G401.6 (cell line): ENCODE data around the gene MICU1.
"Not testable (repeated sequence)": the region's sequence is repeated elsewhere in the genome, so short reads cannot be mapped to it uniquely, and the experiment has no call there.

Source experiments
- FAIRE-seq: peaks from 2 replicates; lab custom pipeline; 2012; peaks lifted over from hg19 to GRCh38; lab: Jason Lieb, UNC

The MICU1 gene

GRCh38 chr10:72326665-72327603, 298.9 kb downstream of the MICU1 start:
- not testable (repeated sequence) for FAIRE-seq

- FAIRE-seq = not testable (repeated sequence)
Measured at GRCh38 chr10:72325243-72326175, 300.4 kb downstream of the MICU1 start.

GRCh38 chr10:72323771-72324191, 302.1 kb downstream of the MICU1 start:
- FAIRE-seq = no peak

- FAIRE-seq = no peak
Measured at GRCh38 chr10:72323108-72323749, 302.6 kb downstream of the MICU1 start.

GRCh38 chr10:72322280-72323058, 303.4 kb downstream of the MICU1 start:
- no peak for FAIRE-seq

- FAIRE-seq = no peak
Measured at GRCh38 chr10:72322030-72322279, 303.9 kb downstream of the MICU1 start.

- no peak for FAIRE-seq
Measured at GRCh38 chr10:72321248-72322029, 304.4 kb downstream of the MICU1 start.

- FAIRE-seq = no peak
Measured at GRCh38 chr10:72320676-72321247, 305.1 kb downstream of the MICU1 start.

- FAIRE-seq = no peak
Measured at GRCh38 chr10:72319416-72320254, 306.2 kb downstream of the MICU1 start.

- no peak for FAIRE-seq
Measured at GRCh38 chr10:72318418-72319262, 307.2 kb downstream of the MICU1 start.
